Stimulated activated naive CD4-positive, alpha-beta T cell treated with Interleukin-2 at 50 U/mL for 16 hours (primary cell): ENCODE results near the gene RFC2.

Source experiments
- DNase-seq: peaks from one replicate; lab custom pipeline; 2025; lab: John Stamatoyannopoulos, UW

The RFC2 gene

DNA sequence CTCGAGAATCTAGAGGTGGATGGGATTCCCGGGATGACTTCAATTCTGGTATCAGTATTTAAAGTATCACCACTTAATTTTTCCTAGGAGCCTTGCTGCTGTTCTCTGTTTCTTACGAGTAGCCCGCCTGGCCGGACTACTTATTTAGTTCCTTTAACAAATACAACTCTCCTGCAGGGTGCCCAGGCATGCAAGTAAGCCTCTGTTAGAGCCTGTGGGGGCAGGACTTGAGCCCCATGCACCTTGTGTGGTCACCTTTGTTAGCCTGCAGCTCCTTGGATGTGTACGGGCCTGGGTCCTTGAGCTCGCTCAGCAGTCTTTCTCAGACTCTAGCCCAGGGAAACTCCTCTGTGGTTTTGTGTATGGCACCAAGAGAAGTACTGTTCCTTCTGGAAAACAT, 63.9 kb downstream of the RFC2 start:
- DNase-seq = no peak

DNA sequence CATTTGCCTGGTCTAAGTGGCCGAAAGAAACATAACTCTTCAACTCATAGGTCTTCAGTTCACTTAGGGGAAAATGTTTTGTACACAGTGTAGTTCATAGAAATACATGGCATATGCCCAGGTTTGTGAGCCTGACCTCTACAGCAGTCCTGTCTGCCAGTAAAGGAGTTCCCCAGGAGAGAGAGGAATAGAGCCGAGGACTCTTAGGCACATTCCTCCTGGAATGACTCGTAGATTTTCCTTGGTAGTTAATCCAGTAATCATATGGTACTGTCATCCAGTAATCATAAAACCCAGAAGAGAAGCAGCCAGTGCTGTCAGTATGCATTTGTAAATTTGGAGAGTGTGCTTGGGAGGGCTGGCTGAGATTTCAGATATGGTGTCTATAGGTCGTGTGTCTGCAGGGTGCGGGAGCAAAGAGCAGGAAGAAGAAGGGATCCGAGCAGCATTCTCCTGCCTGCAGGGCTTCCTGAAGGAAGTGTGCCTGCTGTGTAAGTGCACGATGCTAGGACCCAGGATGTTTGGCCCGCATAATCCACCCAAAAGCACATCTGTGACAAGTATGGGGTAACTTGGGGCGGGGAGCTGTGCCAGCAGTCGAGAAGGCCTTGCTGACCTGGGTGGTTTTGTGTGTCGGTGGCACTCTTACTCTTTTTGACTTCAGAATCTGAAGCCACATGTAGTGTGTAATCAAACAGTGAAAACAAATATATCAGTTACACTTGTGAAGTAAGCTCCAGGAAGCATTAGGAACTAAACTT, 66.1 kb downstream of the RFC2 start:
- no peak for DNase-seq

DNA sequence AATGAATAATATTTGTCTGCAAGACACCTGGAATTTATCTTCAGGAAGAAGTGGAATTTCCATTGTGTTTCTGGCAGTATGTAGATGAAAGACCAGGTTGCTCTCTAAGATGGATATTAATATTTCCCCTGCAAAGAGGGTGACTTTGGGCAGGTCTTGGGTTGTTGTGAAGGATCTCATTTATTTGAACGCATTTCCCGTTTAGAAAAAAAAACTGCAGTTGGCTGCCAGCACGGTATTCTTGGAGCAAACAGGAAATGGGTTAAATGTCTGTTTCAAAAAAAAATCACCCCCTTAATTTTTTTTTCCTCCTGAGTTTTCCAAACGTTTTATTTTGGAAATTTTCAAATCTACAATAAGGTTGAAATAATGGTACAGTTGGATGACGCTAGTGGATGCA, 68.6 kb downstream of the RFC2 start:
- DNase-seq = no peak

DNA sequence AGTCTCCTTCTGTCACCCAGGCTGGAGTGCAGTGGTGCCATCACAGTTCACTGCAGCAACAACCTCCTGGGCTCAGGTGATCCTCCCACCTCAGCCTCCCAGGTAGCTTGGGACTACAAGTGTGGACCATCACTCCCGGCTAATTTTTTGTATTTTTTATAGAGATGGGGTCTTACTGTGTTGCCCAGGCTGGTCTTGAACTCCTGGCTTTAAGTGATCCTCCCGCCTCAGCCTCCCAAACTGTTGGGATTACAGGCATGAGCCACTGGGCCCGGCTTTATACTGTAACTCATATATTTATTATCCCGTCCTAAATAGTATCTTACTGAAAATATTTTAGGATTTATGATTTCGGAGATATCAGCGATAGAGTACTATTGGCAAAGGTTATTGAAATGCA, 69.2 kb downstream of the RFC2 start:
- DNase-seq = no peak

DNA sequence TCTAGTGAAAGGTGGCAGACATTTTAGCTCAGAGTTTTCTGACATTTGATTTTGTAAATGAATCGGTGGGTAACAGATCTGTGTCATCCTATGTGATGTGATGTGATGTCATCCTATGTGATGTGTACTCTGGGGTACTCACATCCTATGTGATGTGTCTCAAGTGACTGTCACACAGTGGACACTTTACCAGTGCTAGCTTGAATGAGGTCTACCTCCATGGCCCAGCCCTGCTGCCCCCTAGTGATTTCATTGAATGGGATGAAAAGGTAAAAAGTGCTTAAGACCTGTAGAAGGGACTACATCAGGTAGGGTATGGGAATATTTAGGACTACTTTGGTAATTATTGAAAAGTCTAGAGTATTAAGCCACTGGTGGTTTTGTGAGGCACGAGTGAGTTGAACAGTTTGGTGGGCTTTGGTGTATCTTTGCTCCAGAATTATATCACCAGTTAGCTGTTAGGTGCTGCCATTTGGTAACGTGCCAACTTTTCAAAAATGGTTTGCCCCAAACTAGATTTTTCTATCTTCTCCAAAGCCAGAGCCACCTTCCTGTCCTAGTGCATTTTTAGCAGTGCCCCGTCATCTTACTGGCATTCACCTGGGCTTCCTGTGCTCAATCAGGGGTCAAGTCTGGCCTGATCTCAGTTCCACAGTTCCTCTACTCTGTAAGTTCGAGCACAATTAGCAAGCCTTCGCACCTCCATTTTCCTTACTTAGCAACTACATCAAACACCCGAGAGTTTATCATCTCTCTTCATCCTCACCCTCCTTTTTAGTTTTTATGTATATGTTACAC, 70.3 kb downstream of the RFC2 start:
- DNase-seq = no peak

DNA sequence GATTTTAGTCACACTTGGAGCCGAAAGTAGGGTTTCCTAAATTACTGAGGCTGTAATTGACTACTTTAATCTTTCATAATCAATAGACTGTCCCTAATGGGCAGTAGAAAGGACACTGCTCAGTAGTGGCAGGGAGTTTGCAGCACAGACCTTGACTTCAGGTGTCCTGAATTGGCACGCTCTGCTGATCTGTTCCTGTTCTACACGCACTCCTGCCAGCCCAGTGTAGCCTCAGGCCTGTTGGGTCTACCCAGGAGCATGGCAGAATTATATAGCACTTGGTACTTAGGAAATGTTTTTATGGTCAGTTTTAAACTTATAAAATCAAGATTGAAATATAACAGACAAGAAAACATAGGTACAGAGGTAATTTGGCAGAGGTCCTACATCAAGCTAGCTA, 71.1 kb downstream of the RFC2 start:
- no peak for DNase-seq

DNA sequence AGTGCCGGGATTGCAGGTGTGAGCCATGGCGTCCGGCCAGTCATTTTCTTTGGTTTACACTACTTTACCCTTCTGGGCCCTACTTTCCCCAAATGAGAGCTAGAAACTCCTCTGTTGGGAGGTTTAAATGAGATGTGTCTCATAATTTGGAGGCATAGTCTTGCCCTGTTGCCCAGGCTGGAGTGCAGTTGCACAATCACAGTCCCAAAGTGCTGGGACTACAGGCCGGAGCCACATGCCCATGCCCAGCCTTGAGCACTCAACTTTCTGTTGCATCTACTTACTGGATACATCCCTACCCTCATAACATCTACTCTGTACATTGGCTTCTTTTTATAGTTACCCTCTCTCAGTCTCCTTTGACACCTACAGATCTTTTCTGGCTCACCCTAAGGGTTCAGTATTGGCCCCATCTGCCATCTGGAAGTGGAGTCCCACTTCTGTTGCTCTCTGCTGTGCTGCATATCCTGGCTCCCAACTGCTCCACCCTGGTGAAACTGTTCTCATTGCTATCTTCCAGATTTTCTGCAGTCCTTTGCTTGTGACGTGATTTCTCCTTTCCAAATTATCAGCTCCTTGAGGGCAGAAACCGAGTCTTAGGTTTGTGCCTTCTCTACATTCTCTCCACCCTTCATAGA, 71.6 kb downstream of the RFC2 start:
- no peak for DNase-seq

DNA sequence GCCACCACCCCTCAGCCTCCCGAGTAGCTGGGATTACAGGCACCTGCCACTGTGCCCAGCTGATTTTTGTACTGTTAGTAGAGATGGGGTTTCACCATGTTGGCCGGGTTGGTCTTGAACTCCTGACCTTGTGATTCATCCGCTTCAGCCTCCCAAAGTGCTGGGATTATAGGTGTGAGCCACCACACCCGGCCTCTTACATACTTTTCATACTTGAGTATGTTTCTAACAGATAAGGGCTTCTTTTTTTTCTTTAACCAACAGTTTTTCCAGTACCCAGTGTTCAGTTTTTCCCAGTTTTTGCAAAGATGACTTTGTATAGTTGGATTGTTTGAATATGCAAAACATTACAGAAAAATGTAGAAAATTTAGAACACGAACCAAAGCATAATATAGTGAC, 72.4 kb downstream of the RFC2 start:
- DNase-seq = no peak
